NCI-H2107 treated with DMSO at 0.1 percent for 48 hours (cell line): ENCODE data around the gene GBX1.

Experiments used
- DNase-seq: peaks from one replicate; lab custom pipeline; 2025; ENCODE audit not compliant: unreplicated experiment; lab: John Stamatoyannopoulos, UW

The GBX1 gene

DNA sequence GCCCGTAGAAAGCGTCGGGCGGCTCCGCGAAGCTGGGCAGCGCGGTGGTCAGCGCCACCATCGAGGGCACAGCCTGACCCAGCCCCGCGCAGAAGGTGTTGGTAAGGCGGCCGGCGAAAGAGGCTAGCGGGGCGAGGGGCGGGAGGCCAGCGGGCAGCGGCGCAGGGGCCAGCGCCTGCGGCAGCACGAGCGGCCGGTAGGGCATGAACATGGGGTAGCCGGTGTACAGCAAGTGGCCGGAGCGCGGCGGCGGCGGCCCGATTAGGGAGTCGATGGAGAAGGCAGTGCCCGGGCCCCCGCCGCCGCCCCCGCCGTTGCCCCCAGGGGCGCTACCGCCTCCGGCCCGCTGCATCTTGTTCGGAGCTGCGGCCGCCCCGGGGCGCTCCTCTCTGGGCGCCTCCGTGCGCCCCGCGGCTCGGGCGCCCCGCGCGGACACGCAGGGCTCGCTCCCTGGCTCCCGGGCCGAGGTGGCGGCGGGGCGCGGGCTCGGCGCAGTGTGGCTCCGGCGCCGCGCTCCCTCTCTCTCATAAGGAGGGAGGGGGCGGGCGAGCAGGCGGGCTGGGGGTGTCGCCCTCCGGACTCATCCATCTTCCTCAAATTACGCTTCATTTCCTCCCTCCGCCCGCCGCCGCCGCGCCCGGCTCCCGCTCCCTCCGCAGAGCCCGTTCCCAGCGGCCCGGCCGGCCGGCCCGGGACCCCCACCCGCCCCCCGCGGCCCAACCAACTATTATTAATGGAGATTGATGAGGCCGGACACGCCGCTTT is at the start of gene GBX1:
Gene GBX1, minus strand, starts transcription at position 498 of the 765 bp plus-strand sequence. Its CDS starts 146 bp downstream, at position 352.
- DNase-seq = no peak

- no peak for DNase-seq
These were observed 47.9 kb upstream of the GBX1 start for GRCh38 chr7:151215396-151215795.

DNA sequence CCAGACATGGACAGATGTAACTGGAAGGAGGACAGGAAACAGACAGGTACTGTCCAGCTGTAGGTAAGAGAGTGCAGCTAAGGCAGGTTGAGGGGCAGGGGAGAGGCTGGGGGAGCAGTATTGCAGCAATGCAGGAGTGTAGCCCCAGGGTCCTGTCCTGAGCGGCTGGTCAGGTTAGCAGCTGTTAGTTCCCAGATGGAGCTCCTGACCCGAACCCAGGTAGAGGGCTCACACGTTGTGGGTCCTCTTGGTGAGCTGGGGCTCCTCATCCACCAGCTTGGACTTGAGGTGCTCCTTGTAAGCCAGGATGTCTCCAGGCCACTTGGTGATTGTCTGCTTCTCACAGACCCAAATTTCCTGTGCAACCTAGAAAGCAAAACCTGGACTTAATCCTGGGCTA is 46.3 kb upstream of the GBX1 start:
- no peak for DNase-seq

- no peak for DNase-seq
These were observed 45.1 kb upstream of the GBX1 start for GRCh38 chr7:151212626-151213025.

DNA sequence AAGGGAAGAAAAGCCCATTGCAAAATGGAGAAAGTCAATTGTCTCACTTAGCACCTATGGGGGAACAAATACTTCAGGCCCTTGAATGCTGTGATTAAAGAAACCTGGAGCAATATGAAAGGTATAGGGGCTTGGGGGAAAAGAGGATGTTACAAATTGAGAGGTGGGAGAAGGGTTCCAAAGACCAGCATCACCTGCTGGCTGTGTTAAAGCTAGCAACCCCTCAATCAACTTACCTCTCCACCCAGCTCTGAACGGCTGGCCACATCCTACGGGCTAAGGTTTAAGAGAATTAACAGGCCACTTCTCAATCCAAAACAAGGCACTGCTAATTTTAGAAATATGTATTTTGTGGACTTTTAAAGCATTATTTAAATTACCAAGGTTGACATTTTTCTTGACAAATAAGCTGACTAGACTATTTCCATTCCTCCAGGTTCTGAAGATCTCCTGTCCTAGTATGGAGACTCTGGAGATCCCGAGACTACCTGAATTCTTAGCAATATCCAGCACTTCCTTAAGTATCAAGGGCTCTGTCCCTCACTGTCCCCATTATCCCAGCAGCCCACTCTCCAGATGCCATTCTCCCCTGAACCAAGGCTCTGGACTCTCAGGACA is 43.8 kb upstream of the GBX1 start:
- no peak for DNase-seq

- DNase-seq = no peak
These were observed 42.8 kb upstream of the GBX1 start, which contains the start of gene H2BK1 for GRCh38 chr7:151210087-151210854. TSS of gene H2BK1 (minus strand) at chr7:151210488. CDS start at chr7:151210318, 170 bp downstream.

DNA sequence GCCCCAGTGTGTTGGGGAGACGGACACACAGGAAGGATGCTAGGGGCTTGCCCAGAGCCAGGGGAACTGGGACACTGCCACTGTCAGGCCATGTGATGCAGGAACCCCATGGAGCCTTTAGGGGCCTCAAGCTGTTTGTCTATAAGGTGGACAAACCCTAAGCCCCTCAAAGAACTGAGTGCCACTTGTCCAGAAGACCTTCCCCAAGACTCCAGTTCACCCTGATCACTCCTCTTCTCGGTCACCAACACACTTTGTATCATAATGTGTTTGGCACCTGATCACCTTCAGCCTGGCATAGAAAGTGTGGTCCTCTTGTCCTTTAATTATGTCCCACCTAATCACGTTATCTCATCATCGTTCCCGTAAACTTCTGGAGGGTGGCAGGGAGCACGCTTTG is 42.1 kb upstream of the GBX1 start:
- no peak for DNase-seq

GRCh38 chr7:151208253-151208862 is 40.9 kb upstream of the GBX1 start:
- DNase-seq = no peak

- DNase-seq = no peak
These were observed 40.3 kb upstream of the GBX1 start for GRCh38 chr7:151207804-151208203.

DNA sequence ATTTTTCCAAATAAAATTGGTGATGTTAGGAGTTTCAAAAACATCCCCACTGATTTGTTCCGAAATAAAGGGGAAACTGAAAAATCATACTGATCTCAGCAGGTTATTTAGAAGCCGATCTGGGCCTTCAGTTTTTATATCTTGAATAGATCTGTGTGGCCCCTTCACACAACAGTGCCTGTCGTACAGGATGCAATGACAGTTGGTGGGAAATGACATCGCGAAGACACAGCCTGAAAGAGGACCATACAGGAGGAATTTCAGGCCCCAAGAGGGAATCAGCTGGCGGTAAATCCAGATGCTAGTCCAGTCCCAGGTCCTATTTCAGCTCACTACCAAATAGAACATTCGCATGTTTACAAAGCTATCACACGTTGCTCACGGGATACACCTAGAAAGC is 39.8 kb upstream of the GBX1 start:
- no peak for DNase-seq

DNA sequence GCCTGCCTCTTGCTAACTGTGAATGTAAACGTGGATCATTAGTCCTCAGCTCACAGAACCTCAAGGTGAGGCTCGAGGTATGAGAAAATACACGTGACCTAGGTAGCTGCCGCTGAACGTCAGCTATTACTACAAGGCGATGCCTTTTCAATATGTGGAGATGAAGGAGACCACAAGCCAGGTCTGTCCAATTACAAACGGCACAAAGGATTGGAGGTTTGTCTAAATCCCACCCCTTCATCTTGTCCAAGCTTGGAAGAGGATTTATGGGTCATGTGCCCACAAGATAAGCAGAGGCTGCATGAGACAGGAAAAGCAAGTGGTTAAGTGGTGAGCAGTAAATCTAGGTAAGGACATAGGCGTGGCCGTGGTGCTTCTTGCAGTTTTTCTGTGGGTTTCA is 39.4 kb upstream of the GBX1 start:
- no peak for DNase-seq

- no peak for DNase-seq
These were observed 38.2 kb upstream of the GBX1 start for GRCh38 chr7:151205730-151206129.

GRCh38 chr7:151204383-151205032 is 37.0 kb upstream of the GBX1 start:
- DNase-seq = no peak

- no peak for DNase-seq
These were observed 35.3 kb upstream of the GBX1 start for GRCh38 chr7:151202836-151203235.

DNA sequence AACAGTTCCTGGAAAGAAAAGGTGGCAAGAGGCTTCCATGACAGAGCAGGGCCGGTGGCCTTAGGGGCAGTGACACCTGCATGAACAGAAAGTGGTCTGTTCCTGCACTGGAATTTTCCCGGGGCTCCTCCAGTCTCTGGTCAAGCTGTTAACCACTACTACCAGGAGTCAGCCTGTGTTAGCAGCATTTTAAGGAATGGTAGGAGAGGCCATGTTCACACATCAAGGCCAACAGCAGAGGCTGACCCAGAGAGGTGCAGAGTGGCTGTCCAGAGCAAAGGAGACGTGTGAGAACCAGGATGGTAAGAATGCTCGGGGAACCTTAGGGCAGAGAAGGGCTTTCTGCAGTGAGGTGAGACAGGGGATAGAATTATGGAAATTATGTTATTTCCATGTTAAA is 34.3 kb upstream of the GBX1 start:
- no peak for DNase-seq

DNA sequence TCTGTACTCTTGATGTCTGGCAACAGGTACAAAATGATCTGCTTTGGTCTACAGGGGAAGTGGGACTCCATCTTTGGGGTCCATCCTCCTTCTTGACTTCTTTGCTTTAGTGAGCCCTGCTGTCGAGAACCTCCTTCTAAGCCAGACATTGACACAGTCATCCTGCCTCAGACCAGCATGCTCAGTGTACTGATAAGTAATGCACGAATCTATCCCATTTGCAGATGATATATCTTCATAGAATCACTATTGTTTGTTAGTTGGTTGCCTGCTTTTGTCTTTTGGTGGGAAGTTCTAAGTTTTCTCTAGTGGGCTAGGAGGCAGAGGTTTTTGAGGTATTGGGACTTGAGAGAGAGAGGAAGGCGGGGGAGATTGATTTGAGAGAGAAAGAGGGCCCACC is 33.9 kb upstream of the GBX1 start:
- DNase-seq = no peak

DNA sequence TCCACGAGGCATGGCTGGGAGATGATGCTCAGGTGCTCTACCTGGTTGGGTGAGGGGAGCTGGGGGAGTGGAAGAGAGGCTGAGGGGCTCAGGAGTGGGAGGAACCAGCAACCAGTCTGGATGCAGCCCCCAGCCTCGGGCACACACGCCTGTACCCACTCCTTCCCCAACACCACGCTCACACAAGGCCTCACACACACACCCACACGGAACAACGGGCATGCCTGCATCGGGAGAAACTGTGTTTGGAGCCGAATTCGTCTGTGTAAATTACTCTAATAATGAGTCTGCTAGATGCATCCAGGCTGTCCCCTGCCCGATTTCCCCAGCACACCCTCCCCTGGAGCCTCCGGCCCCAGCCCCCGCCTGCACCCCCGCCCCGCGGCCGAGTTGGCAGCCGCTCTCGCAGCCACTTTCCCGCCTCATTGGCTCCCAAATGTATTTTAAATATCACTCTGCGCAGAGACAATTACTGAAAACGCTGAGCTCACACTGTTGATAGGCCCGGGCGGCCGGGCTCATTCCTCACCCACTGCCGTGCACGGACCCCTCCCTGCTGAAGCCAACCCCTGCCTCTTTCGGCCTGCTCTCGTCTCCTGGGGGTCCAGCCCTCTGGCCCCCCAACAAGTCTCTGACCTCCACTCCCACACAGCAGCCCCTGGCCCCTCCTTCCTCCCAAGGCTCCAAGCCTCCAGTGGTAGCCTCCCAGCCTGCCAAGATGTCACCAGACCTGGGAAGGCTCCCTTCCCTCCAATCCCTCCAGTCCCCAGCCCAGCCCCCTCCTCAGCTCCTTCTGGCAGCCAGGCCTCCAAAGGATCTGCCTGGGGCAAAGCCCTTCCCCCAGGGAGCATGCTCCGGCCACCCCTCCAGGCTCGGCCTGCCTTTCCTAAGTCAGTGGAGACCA is 31.7 kb upstream of the GBX1 start:
- DNase-seq = peak; percentile 19

DNA sequence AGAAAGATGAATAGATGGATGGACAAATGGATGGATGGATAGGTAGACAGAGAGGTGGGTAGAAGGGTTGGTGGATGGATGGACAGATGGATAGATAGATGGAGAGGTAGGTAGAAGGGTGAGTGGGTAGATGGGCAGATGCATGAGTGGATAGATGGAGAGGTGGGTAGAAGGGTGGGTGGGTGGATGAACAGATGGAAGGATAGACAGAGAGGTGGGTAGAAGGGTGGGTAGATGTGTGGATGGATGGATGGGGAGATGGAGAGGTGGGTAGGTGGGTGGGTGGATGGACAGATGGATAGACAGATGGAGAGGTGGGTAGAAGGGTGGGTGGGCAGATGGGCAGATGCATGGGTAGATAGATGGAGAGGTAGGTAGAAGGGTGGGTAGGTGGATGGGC is 30.4 kb upstream of the GBX1 start:
- DNase-seq = no peak

DNA sequence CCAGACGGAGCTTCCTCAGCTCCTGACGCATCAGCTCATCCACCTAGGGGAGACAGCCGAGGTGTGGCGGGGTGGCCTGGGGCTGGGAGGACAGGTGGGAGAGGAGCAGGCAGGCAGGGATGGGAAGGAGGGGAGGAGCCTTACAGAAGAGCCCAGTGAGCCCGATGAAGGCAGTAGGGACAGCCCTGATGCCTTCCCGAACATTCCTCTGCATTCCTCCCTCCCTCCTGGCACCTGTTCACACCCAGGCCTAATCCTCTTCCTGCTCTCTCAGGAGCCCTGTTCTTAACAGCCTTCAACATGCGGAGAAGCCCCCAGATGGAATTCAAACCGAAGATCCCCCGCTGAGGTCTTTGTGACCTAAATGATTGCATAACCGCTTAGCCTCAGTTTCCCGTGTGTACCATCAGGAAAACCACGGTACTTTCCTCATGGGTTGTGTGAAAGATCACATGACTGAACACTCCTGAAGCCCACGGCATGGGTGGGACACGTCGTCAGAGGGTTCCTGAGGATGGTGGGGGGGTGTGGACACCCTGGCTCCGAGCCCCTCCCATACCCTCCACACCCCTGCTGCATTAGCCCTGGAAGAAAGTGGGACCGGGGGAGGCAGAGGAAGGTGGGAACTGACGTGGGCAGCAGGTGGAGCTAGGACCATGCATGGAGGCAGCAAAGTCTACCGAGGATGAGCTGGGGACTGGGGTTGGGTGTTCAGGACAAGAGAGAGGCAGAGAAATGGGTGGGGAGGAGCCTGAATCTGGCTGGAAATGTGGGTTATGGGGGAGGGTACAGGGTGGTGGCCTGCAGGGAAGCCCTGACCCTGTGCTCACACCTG is 28.3 kb upstream of the GBX1 start:
- no peak for DNase-seq
